HepG2 (cell line): ENCODE results near the gene FAM120B. TPM values are rescaled to one million over a fixed set of nuclear protein-coding genes. Genes with fewer than 3 reads are reported as not detected.

Experiments used
- ATAC-seq: fragments of 200-7000 bp; cut with Tn5 transposase; 3 replicates; pipeline ENCODE4 v1.9.1; 2020; ENCODE audit warnings: mild to moderate bottlenecking, moderate library complexity
- BruUV-seq: library from RNA; stranded (reverse); fragments of 400-500 nt; replicated peaks from 2 replicates; lab custom pipeline; 2021; lab: Mats Ljungman, UMichigan
- CTCF ChIA-PET: fragments of 300-600 bp; formaldehyde crosslinking; extraction: SDS; loops from one replicate; lab custom pipeline; 2021; ENCODE audit warnings: low total read pairs, inconsistent platforms, low intra/inter-chr PET ratio; lab: Yijun Ruan, JAX
- POLR2A ChIA-PET: fragments of 350-600 bp; sonication (Branson Sonifier 250); formaldehyde crosslinking; loops from one replicate; lab custom pipeline; 2020; ENCODE audit warnings: antibody characterized with exemption, inconsistent platforms; lab: Yijun Ruan, JAX
- DNase-seq: peaks from one replicate; pipeline ENCODE4 v3.0.0-alpha.2; 2015; ENCODE audit warnings: low spot score
- FAIRE-seq: peaks from 3 replicates; lab custom pipeline; 2011; peaks lifted over from hg19 to GRCh38; lab: Jason Lieb, UNC
- H2AFZ ChIP-seq: one replicate; pipeline ENCODE4 v1.6.1; 2011; ENCODE audit warnings: low read length, inconsistent platforms
- H3K27ac ChIP-seq: fragments of 300-600 bp; 3 replicates; pipeline ENCODE4 v1.8.0; 2011; ENCODE audit warnings: mixed run types, mild to moderate bottlenecking, mixed read lengths, low read length, inconsistent platforms; ENCODE audit not compliant: insufficient read depth; ENCODE audit errors: extremely low read length
- H3K27me3 ChIP-seq, 2 experiments: fragments of 200-600 bp in 1 of 2; 2 replicates in 1 of 2; 3 replicates in 1 of 2; pipeline versions ENCODE4 v1.6.0 to v1.8.0; 2011; ENCODE audit warnings: low read length in 2 of 2, mild to moderate bottlenecking in 2 of 2, moderate library complexity in 2 of 2, inconsistent platforms in 1 of 2; ENCODE audit not compliant: insufficient read depth in 2 of 2, control insufficient read depth in 1 of 2
- H3K36me3 ChIP-seq, 2 experiments: fragments of 200-600 bp in 1 of 2; replicated peaks in 1 of 2; 2 replicates in 1 of 2; 3 replicates in 1 of 2; pipeline versions ENCODE4 v1.5.1 to v1.8.0; 2011; ENCODE audit warnings: low read length in 2 of 2, inconsistent platforms in 1 of 2; ENCODE audit not compliant: insufficient read depth in 2 of 2, control insufficient read depth in 1 of 2
- H3K4me1 ChIP-seq: 2 replicates; pipeline ENCODE4 v1.5.1; 2012; ENCODE audit warnings: low read length, inconsistent platforms; ENCODE audit not compliant: insufficient read depth
- H3K4me2 ChIP-seq: 2 replicates; pipeline ENCODE4 v1.6.0; 2011; ENCODE audit warnings: low read depth, low read length, inconsistent platforms
- H3K4me3 ChIP-seq, 3 experiments: fragments of 200-600 bp in 1 of 3; sonication (generic), shearing (Covaris generic) in 1 of 3; replicated peaks in 1 of 3; 2 replicates each; pipeline ENCODE4 v1.5.1; 2011 to 2016; ENCODE audit warnings: low read length in 3 of 3, inconsistent platforms in 2 of 3, low read depth in 2 of 3, mild to moderate bottlenecking in 2 of 3, control low read depth in 1 of 3, mixed read lengths in 1 of 3; ENCODE audit not compliant: insufficient read depth in 1 of 3
- H3K79me2 ChIP-seq: one replicate; pipeline ENCODE4 v1.6.1; 2011; ENCODE audit warnings: low read length, inconsistent platforms; ENCODE audit not compliant: insufficient read depth
- H3K9ac ChIP-seq: 2 replicates; pipeline ENCODE4 v1.6.0; 2011; ENCODE audit warnings: mild to moderate bottlenecking, low read depth, low read length, inconsistent platforms; ENCODE audit not compliant: insufficient read depth
- H3K9me3 ChIP-seq: 2 replicates; pipeline ENCODE4 v1.5.1; 2012; ENCODE audit warnings: mild to moderate bottlenecking, low read length
- H4K20me1 ChIP-seq: 2 replicates; pipeline ENCODE4 v1.6.0; 2011; ENCODE audit warnings: inconsistent platforms, mild to moderate bottlenecking, low read length, moderate library complexity; ENCODE audit not compliant: insufficient read depth
- CHCHD3 ChIP-seq: sonication (generic); formaldehyde crosslinking; IDR thresholded peaks from 2 replicates; pipeline ENCODE4 v1.8.0; 2022; ENCODE audit warnings: mild to moderate bottlenecking, missing genetic modification reagents, moderate library complexity
- ZKSCAN1 ChIP-seq: fragments of 150-350 bp; IDR thresholded peaks from 2 replicates; pipeline ENCODE4 v1.6.1; 2014; ENCODE audit warnings: low read length
- ZNF317 ChIP-seq: sonication (generic); formaldehyde crosslinking; IDR thresholded peaks from 2 replicates; pipeline ENCODE4 v1.5.0; 2020; ENCODE audit warnings: mild to moderate bottlenecking, missing genetic modification reagents
- ZNF34 ChIP-seq: sonication (generic); formaldehyde crosslinking; IDR thresholded peaks from 2 replicates; pipeline ENCODE4 v1.4.0; 2020; ENCODE audit warnings: mild to moderate bottlenecking, missing genetic modification reagents, borderline replicate concordance
- ZNF496 ChIP-seq: sonication (generic); formaldehyde crosslinking; IDR thresholded peaks from 2 replicates; pipeline ENCODE4 v1.8.1; 2023; ENCODE audit warnings: mild to moderate bottlenecking, moderate library complexity, missing genetic modification reagents; ENCODE audit not compliant: insufficient replicate concordance
- WGBS: methylation state at CpG from one replicate; pipeline ENCODE4 v1.1.6; 2017; ENCODE audit warnings: low lambda C conversion rate; 5-methylcytosine and 5-hydroxymethylcytosine counted together
- in situ Hi-C: cut with HindIII; loops from 2 replicates; pipeline ENCODE4 v1.10.0; 2017; ENCODE audit warnings: low pct_unique_long_range_greater_than_20kb; ENCODE audit not compliant: extremely low pct_ligation_motif_present
- intact Hi-C: fragments of 100-400 bp; cut with micrococcal nuclease; formaldehyde crosslinking; loops from one replicate; pipeline ENCODE4 v1.10.0; 2022; ENCODE audit not compliant: unreplicated experiment
- polyA plus RNA-seq, 8 experiments: library from polyadenylated mRNA; depleted of rRNA in 3 of 8; stranded (reverse) in 7 of 8; unstranded in 1 of 8; fragments of >200 nt; fragmentation: Illumina TruSeq in 4 of 8; extraction: Trizol in 4 of 8; gene quantifications; 2 replicates each; pipeline versions ENCODE4 v1.2.1 to v1.2.3, GENCODE V29; 2011 to 2016; ENCODE audit warnings: low read depth in 4 of 8, missing spikeins in 1 of 8, mixed read lengths in 1 of 8; ENCODE audit not compliant: insufficient read depth in 1 of 8
- total RNA-seq, 5 experiments: library from RNA; depleted of rRNA; stranded (reverse); fragments of >200 nt; fragmentation: Illumina TruSeq; extraction: Trizol; gene quantifications; 2 replicates each; pipeline ENCODE4 v1.2.3, GENCODE V29; 2016; ENCODE audit warnings: low read depth in 1 of 5
- TF ChIP-seq, protein P1 (sequence below): sonication (generic); formaldehyde crosslinking; IDR thresholded peaks from 2 replicates; pipeline ENCODE4 v1.9.0; 2022; ENCODE audit warnings: missing genetic modification reagents, mild to moderate bottlenecking, borderline replicate concordance
- TF ChIP-seq, protein P2 (sequence below): sonication (generic); formaldehyde crosslinking; IDR thresholded peaks from 2 replicates; pipeline ENCODE4 v1.4.0; 2020; ENCODE audit warnings: missing genetic modification reagents
- TF ChIP-seq, protein P3 (sequence below): sonication (generic); formaldehyde crosslinking; IDR thresholded peaks from 2 replicates; pipeline ENCODE4 v1.4.0; 2020; ENCODE audit warnings: missing genetic modification reagents
- TF ChIP-seq, protein P4 (sequence below): sonication (generic); formaldehyde crosslinking; IDR thresholded peaks from 2 replicates; pipeline ENCODE4 v1.5.0; 2020; ENCODE audit warnings: mild to moderate bottlenecking, missing genetic modification reagents

The FAM120B gene
- total and polyA plus RNA-seq, 2 of the 13 experiments (the other 11 are each of a cell fraction or from before 2014, with no cell fraction given): 9.2 to 10.7 TPM

DNA sequence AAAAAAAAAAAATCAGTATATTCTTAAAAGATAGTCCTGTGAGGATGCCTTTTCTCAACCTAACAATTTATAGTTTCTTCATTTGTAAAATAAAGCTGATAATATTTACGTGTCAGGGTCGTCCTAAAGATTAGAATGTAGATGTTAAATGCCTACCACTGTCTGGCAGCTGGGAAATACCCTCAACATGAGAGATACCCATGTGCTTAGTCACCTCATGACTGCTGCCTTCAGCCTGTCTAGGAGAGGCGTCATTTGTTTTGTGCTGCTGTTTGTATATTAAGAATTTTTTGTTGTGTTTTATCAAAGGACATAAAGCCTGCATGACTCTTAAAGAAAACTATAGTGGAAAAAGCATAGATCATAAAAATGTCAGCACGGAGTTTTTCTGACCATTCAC is 9.5 kb downstream of the FAM120B start:
- H3K4me2 ChIP-seq: no peak overlapping the region
- POLR2A ChIA-PET: no interaction called here
- no peaks in the 10 kb centered on the region for H3K27me3 ChIP-seq
- DNase-seq: no peak
- H2AFZ ChIP-seq: no peak overlapping the region
- no peak overlapping the region for H3K27ac ChIP-seq
- H3K36me3 ChIP-seq: peaks cover 8 to 14% of the 10 kb centered on the region in 2 experiments
- no TSS peak for BruUV-seq
- H3K4me1 ChIP-seq: no peaks in the 10 kb centered on the region
- H3K79me2 ChIP-seq: peaks cover 32% of the 10 kb centered on the region
- no peaks in the 10 kb centered on the region for H3K9me3 ChIP-seq
- no peak overlapping the region for H3K4me3 ChIP-seq
- TF ChIP-seq ZNF496 (CRISPR knock-in tag): no peak
- no peak for ATAC-seq
- no peak overlapping the region for H3K9ac ChIP-seq
- no peaks in the 10 kb centered on the region for H4K20me1 ChIP-seq
- intact Hi-C loops: no loop called here
- no peak for FAIRE-seq
- CTCF ChIA-PET: no interaction called here
- 97% methylated on average over 4 of the region's 4 CpGs for WGBS
- in situ Hi-C loops: no loop called here

DNA sequence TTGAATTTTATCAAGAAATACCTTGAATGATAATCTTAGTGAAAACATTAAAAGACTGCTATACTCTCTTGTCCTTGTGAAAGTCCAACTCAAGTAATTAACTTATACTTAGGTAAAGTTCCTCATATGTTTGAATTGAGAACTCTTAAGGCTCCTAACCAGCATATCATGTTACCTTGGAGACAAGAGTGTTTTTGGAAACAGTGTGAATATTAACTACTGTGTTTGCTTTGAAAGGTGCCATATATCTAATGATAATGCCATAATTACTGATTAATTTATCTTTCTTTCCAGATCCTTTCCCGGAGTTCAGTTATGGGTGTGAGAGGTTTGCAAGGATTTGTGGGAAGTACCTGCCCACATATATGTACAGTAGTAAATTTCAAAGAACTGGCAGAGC is 10.5 kb downstream of the FAM120B start:
- BruUV-seq: no TSS peak
- Histone ChIP-seq H3K4me2 (no peak overlapping the region), H3K27me3 (no peaks in the 10 kb centered on the region), H3K36me3 (peaks cover 10 to 14% of the 10 kb centered on the region in 2 experiments), H3K4me3 (no peak overlapping the region), H3K9ac (no peak overlapping the region), H3K79me2 (peaks cover 25% of the 10 kb centered on the region), H3K27ac (no peak overlapping the region), H4K20me1 (no peaks in the 10 kb centered on the region), H3K9me3 (no peaks in the 10 kb centered on the region), H3K4me1 (no peaks in the 10 kb centered on the region), H2AFZ (no peak overlapping the region)
- CTCF ChIA-PET: no interaction called here
- in situ Hi-C loops (no loop called here), intact Hi-C loops (no loop called here)
- DNase-seq (no peak), FAIRE-seq (no peak), ATAC-seq (no peak)
- POLR2A ChIA-PET: no interaction called here
- 100% methylated on average over 1 of the region's 1 CpG for WGBS
- TF ChIP-seq, protein P1, sequence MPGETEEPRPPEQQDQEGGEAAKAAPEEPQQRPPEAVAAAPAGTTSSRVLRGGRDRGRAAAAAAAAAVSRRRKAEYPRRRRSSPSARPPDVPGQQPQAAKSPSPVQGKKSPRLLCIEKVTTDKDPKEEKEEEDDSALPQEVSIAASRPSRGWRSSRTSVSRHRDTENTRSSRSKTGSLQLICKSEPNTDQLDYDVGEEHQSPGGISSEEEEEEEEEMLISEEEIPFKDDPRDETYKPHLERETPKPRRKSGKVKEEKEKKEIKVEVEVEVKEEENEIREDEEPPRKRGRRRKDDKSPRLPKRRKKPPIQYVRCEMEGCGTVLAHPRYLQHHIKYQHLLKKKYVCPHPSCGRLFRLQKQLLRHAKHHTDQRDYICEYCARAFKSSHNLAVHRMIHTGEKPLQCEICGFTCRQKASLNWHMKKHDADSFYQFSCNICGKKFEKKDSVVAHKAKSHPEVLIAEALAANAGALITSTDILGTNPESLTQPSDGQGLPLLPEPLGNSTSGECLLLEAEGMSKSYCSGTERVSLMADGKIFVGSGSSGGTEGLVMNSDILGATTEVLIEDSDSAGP (CRISPR knock-in tag): no peak
- TF ChIP-seq, protein P2, sequence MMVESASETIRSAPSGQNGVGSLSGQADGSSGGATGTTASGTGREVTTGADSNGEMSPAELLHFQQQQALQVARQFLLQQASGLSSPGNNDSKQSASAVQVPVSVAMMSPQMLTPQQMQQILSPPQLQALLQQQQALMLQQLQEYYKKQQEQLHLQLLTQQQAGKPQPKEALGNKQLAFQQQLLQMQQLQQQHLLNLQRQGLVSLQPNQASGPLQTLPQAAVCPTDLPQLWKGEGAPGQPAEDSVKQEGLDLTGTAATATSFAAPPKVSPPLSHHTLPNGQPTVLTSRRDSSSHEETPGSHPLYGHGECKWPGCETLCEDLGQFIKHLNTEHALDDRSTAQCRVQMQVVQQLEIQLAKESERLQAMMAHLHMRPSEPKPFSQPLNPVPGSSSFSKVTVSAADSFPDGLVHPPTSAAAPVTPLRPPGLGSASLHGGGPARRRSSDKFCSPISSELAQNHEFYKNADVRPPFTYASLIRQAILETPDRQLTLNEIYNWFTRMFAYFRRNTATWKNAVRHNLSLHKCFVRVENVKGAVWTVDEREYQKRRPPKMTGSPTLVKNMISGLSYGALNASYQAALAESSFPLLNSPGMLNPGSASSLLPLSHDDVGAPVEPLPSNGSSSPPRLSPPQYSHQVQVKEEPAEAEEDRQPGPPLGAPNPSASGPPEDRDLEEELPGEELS (CRISPR knock-in tag): no peak
- TF ChIP-seq, protein P3, sequence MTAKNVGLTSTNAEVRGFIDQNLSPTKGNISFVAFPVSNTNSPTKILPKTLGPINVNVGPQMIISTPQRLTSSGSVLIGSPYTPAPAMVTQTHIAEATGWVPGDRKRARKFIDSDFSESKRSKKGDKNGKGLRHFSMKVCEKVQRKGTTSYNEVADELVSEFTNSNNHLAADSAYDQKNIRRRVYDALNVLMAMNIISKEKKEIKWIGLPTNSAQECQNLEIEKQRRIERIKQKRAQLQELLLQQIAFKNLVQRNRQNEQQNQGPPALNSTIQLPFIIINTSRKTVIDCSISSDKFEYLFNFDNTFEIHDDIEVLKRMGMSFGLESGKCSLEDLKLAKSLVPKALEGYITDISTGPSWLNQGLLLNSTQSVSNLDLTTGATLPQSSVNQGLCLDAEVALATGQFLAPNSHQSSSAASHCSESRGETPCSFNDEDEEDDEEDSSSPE: no peak
- TF ChIP-seq ZNF34 (CRISPR knock-in tag) (no peak), ZKSCAN1 (no peak), CHCHD3 (CRISPR knock-in tag) (no peak), ZNF317 (no peak)
- TF ChIP-seq, protein P4, sequence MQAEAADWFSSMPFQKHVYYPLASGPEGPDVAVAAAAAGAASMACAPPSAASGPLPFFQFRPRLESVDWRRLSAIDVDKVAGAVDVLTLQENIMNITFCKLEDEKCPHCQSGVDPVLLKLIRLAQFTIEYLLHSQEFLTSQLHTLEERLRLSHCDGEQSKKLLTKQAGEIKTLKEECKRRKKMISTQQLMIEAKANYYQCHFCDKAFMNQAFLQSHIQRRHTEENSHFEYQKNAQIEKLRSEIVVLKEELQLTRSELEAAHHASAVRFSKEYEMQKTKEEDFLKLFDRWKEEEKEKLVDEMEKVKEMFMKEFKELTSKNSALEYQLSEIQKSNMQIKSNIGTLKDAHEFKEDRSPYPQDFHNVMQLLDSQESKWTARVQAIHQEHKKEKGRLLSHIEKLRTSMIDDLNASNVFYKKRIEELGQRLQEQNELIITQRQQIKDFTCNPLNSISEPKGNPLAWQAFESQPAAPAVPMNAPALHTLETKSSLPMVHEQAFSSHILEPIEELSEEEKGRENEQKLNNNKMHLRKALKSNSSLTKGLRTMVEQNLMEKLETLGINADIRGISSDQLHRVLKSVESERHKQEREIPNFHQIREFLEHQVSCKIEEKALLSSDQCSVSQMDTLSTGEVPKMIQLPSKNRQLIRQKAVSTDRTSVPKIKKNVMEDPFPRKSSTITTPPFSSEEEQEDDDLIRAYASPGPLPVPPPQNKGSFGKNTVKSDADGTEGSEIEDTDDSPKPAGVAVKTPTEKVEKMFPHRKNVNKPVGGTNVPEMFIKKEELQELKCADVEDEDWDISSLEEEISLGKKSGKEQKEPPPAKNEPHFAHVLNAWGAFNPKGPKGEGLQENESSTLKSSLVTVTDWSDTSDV (CRISPR knock-in tag): no peak
